ENCODE measurements around the gene KIF6.

- TF ChIP-seq ZNF292 (tag by site-specific recombination; IDR thresholded peaks at IDR 0.05; ENCODE audit: borderline replicate concordance, low read depth) (no peak), ZNF10 (tag by site-specific recombination; IDR thresholded peaks at IDR 0.05) (no peak), PRDM6 (tag by site-specific recombination; IDR thresholded peaks at IDR 0.05) (no peak), RBAK (tag by site-specific recombination; IDR thresholded peaks at IDR 0.05) (no peak), REST (tag by site-specific recombination; IDR thresholded peaks at IDR 0.05) (no peak), ZNF274 (IDR thresholded peaks at IDR 0.05; ENCODE audit: low read length) (no peak), ZNF274 (tag by site-specific recombination; IDR thresholded peaks at IDR 0.05; ENCODE audit: borderline replicate concordance) (no peak)
- TF ChIP-seq, protein P1, sequence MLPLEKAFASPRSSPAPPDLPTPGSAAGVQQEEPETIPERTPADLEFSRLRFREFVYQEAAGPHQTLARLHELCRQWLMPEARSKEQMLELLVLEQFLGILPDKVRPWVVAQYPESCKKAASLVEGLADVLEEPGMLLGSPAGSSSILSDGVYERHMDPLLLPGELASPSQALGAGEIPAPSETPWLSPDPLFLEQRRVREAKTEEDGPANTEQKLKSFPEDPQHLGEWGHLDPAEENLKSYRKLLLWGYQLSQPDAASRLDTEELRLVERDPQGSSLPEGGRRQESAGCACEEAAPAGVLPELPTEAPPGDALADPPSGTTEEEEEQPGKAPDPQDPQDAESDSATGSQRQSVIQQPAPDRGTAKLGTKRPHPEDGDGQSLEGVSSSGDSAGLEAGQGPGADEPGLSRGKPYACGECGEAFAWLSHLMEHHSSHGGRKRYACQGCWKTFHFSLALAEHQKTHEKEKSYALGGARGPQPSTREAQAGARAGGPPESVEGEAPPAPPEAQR (tag by site-specific recombination; IDR thresholded peaks at IDR 0.05) = no peak
- TF ChIP-seq, protein P2, sequence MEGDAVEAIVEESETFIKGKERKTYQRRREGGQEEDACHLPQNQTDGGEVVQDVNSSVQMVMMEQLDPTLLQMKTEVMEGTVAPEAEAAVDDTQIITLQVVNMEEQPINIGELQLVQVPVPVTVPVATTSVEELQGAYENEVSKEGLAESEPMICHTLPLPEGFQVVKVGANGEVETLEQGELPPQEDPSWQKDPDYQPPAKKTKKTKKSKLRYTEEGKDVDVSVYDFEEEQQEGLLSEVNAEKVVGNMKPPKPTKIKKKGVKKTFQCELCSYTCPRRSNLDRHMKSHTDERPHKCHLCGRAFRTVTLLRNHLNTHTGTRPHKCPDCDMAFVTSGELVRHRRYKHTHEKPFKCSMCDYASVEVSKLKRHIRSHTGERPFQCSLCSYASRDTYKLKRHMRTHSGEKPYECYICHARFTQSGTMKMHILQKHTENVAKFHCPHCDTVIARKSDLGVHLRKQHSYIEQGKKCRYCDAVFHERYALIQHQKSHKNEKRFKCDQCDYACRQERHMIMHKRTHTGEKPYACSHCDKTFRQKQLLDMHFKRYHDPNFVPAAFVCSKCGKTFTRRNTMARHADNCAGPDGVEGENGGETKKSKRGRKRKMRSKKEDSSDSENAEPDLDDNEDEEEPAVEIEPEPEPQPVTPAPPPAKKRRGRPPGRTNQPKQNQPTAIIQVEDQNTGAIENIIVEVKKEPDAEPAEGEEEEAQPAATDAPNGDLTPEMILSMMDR (tag by site-specific recombination; IDR thresholded peaks at IDR 0.05) = no peak
- TF ChIP-seq, protein P3, sequence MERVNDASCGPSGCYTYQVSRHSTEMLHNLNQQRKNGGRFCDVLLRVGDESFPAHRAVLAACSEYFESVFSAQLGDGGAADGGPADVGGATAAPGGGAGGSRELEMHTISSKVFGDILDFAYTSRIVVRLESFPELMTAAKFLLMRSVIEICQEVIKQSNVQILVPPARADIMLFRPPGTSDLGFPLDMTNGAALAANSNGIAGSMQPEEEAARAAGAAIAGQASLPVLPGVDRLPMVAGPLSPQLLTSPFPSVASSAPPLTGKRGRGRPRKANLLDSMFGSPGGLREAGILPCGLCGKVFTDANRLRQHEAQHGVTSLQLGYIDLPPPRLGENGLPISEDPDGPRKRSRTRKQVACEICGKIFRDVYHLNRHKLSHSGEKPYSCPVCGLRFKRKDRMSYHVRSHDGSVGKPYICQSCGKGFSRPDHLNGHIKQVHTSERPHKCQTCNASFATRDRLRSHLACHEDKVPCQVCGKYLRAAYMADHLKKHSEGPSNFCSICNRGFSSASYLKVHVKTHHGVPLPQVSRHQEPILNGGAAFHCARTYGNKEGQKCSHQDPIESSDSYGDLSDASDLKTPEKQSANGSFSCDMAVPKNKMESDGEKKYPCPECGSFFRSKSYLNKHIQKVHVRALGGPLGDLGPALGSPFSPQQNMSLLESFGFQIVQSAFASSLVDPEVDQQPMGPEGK (tag by site-specific recombination; IDR thresholded peaks at IDR 0.05) = no peak
These were observed 323.8 kb downstream of the KIF6 start for GRCh38 chr6:39401376-39401775.
